ENCODE results near the gene DUSP8. TPM values are rescaled to one million over a fixed set of nuclear protein-coding genes. Genes with fewer than 3 reads are reported as not detected.

Gene DUSP8
- total and polyA plus RNA-seq, 9 of the 15 experiments (the other 6 are each of a cell fraction or from before 2014, with no cell fraction given): 0.14 to 2.0 (median 0.86) TPM; not detected in 2

DNA sequence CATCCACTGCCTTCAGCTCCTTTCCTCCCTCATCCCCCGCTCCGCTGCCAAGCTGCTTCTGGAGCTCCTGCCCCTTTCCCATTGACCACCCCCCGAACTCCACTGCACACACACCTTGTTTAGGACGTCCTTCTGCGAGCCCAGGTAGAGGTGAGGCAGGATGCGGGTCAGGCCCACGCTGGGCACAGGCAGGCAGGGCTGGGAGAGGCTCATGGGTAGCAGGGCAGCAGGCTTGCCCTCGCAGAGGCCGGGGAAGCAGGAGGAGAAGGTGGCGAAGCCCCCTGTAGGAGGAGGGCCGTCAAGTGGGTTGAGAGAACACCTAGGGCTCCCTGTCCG is 13.3 kb downstream of the DUSP8 start:
- WGBS (ENCODE audit: insufficient coverage, low coverage, missing lambda C conversion rate): 10% methylated on average over 9 of the region's 12 CpGs
- Histone ChIP-seq H3K9me3 (replicated peaks; ENCODE audit: control insufficient read depth, insufficient read depth, low read depth, low read length) (no peaks in the 10 kb centered on the region), H3K9ac (ENCODE audit: insufficient read depth in 1 of 2, low read depth in 2 of 2, low read length in 2 of 2) (peak overlapping the region in 1 of 2 experiments; percentile 52; a peak in 1 of 4 replicates), H3K36me3 (ENCODE audit: control insufficient read depth, insufficient read depth, low read length) (no peaks in the 10 kb centered on the region), H4K20me1 (replicated peaks; ENCODE audit: control insufficient read depth, insufficient read depth, low read length) (peaks cover 23% of the 10 kb centered on the region), H3K27me3 (ENCODE audit: control insufficient read depth in 2 of 2, insufficient read depth in 2 of 2, low read length in 2 of 2) (peaks cover 0 to 41% of the 10 kb centered on the region in 2 experiments; a peak in 2 of 5 replicates), H2AFZ (ENCODE audit: low read depth, low read length) (no peak overlapping the region), H3K9me1 (ENCODE audit: control insufficient read depth, insufficient read depth, low read length) (no peaks in the 10 kb centered on the region), H3K79me2 (ENCODE audit: control insufficient read depth, insufficient read depth, low read length) (no peaks in the 10 kb centered on the region), H3K4me1 (replicated peaks in 1 of 2; ENCODE audit: control insufficient read depth in 2 of 2, insufficient read depth in 2 of 2, low read length in 2 of 2) (peaks cover 0 to 45% of the 10 kb centered on the region in 2 experiments; a peak in 1 of 5 replicates), H3K4me2 (ENCODE audit: insufficient read depth, low read length) (no peak overlapping the region), H3K27ac (ENCODE audit: extremely low read depth, low read depth, low read length) (no peak overlapping the region), H3K4me3 (no peak overlapping the region)
- no peak for FAIRE-seq
- CTCF ChIA-PET (ENCODE audit: low intra/inter-chr PET ratio): no interaction called here
- in situ Hi-C loops (cut with MboI): no loop called here
- intact Hi-C loops (cut with micrococcal nuclease): no loop called here
- ATAC-seq: no peak
- DNase-seq (ENCODE audit: extremely low read depth in 1 of 4, low spot score in 3 of 4): no peak
- POLR2A ChIA-PET: interaction anchor here (0.5 to 1.4 kb wide), 2 partner anchors 9 to 120 kb away, joined by 3 to 4 read pairs; no protein-coding TSS in a partner anchor
- no TSS peak for BruUV-seq (replicated peaks)
- TF ChIP-seq, protein P1, sequence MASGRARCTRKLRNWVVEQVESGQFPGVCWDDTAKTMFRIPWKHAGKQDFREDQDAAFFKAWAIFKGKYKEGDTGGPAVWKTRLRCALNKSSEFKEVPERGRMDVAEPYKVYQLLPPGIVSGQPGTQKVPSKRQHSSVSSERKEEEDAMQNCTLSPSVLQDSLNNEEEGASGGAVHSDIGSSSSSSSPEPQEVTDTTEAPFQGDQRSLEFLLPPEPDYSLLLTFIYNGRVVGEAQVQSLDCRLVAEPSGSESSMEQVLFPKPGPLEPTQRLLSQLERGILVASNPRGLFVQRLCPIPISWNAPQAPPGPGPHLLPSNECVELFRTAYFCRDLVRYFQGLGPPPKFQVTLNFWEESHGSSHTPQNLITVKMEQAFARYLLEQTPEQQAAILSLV (tag; IDR thresholded peaks at IDR 0.05): no peak
- TF ChIP-seq ELF4 (CRISPR knock-in tag; IDR thresholded peaks at IDR 0.05) (no peak), CREB3 (tag; conservative IDR thresholded peaks at IDR 0.05; ENCODE audit: low read depth) (no peak), ZNF780A (CRISPR knock-in tag; IDR thresholded peaks at IDR 0.05) (no peak), ELK3 (CRISPR knock-in tag; IDR thresholded peaks at IDR 0.05) (no peak), TOE1 (IDR thresholded peaks at IDR 0.05; ENCODE audit: borderline replicate concordance) (no peak), TOE1 (CRISPR knock-in tag; IDR thresholded peaks at IDR 0.05; ENCODE audit: borderline replicate concordance, low read depth) (no peak), SRSF9 (IDR thresholded peaks at IDR 0.05; ENCODE audit: borderline replicate concordance, low read depth, low read length) (no peak), TFAM (CRISPR knock-in tag; conservative IDR thresholded peaks at IDR 0.05) (no peak), BDP1 (IDR thresholded peaks at IDR 0.05; ENCODE audit: insufficient read depth, insufficient read length) (no peak), ZNF311 (CRISPR knock-in tag; IDR thresholded peaks at IDR 0.05) (no peak), PML (IDR thresholded peaks at IDR 0.05; ENCODE audit: low read length) (no peak), SMARCE1 (IDR thresholded peaks at IDR 0.05) (no peak), PHB (CRISPR knock-in tag; IDR thresholded peaks at IDR 0.05) (no peak), TCF7 (IDR thresholded peaks at IDR 0.05; ENCODE audit: borderline replicate concordance) (no peak)
- TF ChIP-seq, protein P2, sequence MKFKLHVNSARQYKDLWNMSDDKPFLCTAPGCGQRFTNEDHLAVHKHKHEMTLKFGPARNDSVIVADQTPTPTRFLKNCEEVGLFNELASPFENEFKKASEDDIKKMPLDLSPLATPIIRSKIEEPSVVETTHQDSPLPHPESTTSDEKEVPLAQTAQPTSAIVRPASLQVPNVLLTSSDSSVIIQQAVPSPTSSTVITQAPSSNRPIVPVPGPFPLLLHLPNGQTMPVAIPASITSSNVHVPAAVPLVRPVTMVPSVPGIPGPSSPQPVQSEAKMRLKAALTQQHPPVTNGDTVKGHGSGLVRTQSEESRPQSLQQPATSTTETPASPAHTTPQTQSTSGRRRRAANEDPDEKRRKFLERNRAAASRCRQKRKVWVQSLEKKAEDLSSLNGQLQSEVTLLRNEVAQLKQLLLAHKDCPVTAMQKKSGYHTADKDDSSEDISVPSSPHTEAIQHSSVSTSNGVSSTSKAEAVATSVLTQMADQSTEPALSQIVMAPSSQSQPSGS (CRISPR knock-in tag; IDR thresholded peaks at IDR 0.05): no peak
